Right lung (tissue), 5 donors: ENCODE results near the gene NGRN. TPM values are rescaled to one million over a fixed set of nuclear protein-coding genes. Genes with fewer than 3 reads are reported as not detected.
A peak's percentile ranks its signal among the peaks of the same experiment; 100 is the strongest.

Source experiments
- DNase-seq, 2 donors: peaks; one replicate each; pipeline ENCODE4 v3.0.0-alpha.2; 2013
- polyA plus RNA-seq, 5 donors: library from polyadenylated mRNA; unstranded; fragments of 120-200 nt; gene quantifications; one replicate each; pipeline versions ENCODE4 v1.2.1 to v1.2.3, GENCODE V29; 2013; ENCODE audit warnings: inconsistent platforms in 1 of 5, low replicate concordance in 1 of 5; ENCODE audit not compliant: insufficient read length in 5 of 5, insufficient read depth in 1 of 5

The NGRN gene
- polyA plus RNA-seq, 5 donors: 105 to 122 (median 108) TPM

DNA sequence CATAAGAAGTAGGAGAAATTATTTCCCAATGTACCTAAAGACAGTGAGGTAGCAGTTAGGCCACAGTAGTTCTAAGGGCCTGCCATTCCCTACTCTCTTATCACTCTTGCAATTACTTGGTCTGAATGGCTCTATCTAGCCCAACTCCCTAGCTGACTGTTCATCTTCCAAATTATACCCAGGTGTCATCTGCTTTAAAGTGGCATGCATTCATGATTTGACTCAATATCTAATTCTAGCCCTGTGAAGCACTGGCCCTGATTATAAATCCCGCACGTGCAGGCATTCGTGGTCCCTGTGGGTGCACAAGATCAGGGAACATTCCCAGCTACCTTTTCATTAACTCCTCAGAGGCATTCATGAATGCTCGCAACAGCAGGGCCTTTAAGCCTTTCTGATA is 43.5 kb downstream of the NGRN start:
- no peak for DNase-seq

DNA sequence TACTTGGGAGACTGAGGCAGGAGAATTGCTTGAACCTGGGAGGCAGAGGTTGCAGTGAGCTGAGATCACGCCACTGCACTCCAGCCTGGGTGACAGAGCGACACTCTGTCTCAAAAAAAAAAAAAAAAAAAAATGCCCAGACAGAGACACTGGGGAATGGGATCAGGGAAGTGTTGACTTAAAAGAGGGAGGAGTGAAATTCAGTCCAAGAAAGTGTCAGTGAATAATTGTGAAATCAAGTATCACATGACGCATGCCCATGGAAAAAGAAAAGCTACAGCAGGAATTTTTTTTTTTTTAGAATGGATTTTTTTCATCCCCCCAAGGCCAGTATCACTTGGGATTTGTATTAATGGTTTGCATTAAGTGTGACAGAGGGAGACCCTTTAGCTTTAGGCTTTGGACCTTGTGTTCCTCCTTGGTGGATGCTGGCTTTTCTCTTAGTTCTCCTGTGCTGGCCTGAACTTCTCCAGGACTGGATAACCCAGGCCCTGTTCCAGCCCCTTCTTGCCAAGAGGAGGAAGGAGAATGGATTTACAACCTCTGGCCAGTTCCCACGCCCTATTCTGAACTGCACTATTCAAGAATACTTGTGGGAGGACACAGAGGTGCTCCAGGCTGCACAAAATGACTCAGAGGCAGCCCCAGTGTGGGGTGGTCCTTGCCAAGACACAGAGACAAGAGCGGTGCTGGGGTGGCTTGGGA is 50.0 kb downstream of the NGRN start:
- DNase-seq: peak; percentile 55 to 64

DNA sequence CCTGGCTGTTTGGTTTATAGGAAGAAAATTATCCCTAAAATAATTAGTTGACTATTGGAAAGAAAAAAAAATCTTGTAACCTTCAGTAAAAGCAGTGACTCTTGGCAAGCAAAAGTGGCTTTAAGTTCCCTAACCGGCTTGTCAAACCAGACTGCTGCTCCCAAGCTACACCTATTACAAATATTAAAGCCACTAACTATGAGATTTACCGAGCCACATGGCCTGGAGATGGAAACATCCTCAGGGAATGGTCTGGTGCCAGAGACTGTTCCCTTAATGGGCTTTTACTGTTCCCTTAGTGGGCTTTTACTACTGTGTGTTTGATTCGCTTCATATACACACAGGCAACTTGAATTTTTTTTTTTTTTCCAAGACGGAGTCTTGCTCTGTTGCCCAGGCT is 50.7 kb downstream of the NGRN start:
- no peak for DNase-seq

DNA sequence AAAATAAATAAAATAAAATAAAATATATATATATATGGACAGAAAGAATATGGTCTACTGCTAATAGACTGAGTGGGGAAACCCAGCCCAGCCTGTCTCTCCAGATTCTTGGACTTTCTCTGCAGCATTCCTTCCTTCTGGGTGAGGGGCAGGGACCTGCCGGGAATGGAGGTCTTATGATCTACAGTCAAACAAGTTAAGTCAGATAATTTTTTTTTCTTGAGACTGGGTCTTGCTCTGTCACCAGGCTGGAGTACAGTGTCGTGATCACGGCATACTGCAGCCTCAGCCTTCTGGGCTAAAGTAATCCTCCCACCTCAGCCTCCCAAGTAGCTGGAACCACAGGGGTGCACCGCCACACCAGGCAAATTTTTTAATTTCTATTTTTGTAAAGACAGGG is 53.1 kb downstream of the NGRN start:
- DNase-seq: no peak

DNA sequence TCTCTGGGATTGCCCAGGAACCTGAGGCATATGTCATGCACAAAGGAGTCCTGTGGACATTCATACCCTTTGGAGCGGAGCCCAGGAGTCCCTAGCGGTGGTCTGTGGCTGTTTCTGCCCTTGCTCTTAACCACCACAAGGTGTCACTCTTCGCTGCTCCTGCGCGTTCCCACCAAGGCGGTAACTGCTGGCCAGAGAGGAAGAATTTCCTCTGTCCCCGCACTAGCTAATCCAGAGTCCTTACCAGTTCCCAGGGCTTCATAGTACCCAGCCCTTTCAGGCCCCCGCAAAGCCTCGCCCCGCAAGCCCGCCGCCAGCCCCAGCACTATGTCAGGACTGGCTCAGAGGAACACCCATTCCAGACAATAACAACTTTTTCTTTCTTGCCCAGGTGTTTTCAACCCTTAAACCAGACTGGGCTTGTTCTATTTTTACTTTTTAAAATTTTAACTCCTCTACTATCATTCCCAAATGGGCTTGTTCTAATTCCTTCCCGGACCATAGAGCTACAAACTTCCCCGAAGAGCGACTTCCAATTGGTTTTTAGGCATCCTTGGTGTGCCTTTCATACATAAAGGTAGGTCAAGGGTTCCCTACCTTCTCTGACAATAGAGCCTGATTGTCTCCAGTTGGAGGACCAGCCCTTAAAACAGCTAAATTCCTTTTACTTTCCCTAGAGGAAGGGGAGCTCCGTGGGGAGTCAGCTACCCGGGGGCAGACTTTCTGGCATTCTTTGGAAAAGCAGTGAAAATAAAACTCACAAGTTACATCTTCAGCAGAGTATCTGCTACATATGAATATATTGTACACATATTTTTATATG is 54.8 kb downstream of the NGRN start:
- peak; percentile 84 to 90 for DNase-seq

DNA sequence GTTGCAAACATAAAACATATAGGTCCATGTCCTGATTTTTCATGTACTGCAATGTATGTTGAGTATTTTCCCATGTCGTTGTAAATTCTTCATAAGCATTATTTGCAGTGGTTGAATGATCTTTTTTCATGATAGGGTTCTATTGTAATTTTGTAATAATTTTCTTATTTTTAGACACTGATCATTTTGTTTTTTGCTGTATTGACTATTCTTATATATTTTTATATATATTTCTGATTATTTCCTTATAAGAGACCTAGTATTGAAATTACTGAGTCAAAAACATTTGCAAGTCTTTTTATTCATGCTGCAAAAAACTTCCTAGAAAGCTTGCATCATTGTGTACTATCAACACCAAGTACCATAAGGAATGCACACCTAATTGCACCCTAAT is 55.4 kb downstream of the NGRN start:
- DNase-seq: no peak

Other genes with a start within 250 kb of the NGRN start
- 100 to 1,000 TPM; 114 to 152 (median 118) TPM for gene IDH2, start 163.2 kb upstream of the NGRN start, polyA plus RNA-seq
- 10 to 100 TPM; 21.0 to 30.0 (median 23.4) TPM for gene SEMA4B, start 64.3 kb upstream of the NGRN start, polyA plus RNA-seq
- gene CIB1, start 31.7 kb upstream of the NGRN start, polyA plus RNA-seq: 10 to 100 TPM; 43.7 to 55.3 (median 47.4) TPM
- 1 to 10 TPM; 1.7 to 4.6 (median 4.3) TPM for gene GDPGP1, start 31.5 kb upstream of the NGRN start, polyA plus RNA-seq
- gene TTLL13, start 16.1 kb upstream of the NGRN start, polyA plus RNA-seq: under 1 TPM; 0.09 to 0.27 (median 0.13) TPM
- 1 to 10 TPM; 4.9 to 6.6 (median 5.6) TPM for gene ZNF774, start 86.6 kb downstream of the NGRN start, polyA plus RNA-seq
- gene IQGAP1, start 122.6 kb downstream of the NGRN start, polyA plus RNA-seq: 100 to 1,000 TPM; 172 to 244 (median 224) TPM